ENCODE data around the gene SHB.
"Not testable (repeated sequence)": the region's sequence is repeated elsewhere in the genome, so short reads cannot be mapped to it uniquely, and the experiment has no call there.

The SHB gene

DNA sequence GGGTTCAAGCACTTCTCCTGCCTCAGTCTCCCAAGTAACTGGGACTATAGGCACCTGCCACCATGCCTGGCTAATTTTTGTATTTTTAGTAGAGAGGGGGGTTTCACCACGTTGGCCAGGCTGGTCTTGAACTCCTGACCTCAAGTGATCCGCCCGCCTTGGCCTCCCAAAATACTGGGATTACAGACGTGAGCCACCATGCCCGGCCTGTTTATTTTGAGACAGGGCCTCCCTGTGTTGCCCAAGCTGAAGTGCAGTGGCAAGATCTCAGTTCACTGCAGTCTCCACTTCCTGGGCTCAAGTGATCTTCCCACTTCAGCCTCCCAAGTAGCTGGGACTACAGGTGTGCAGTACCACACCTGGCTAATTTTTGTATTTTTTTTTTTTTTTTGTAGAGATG is 159.2 kb downstream of the SHB start:
- not testable (repeated sequence) for H3K4me3 ChIP-seq (ENCODE audit: low read depth, low read length)

DNA sequence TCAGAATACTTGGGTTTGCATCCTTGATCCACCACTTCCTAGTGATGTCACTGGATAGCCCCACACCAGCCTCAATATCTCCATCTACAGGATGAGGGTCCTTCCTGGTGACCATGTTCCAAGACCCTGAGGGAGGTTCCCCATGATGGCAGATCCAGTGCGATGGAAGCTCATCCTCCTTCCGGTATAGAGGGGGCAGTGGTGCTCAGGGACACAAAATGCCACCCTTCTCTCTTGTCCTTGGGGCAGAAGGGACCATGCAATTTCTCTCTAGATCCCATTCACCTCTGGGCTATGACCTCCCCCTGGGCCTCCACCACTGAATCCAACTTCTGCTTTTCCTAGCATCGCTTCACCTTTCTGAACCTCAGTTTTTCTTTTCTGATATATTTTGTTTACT is 159.7 kb downstream of the SHB start:
- no peak overlapping the region for H3K4me3 ChIP-seq (ENCODE audit: low read depth, low read length)

DNA sequence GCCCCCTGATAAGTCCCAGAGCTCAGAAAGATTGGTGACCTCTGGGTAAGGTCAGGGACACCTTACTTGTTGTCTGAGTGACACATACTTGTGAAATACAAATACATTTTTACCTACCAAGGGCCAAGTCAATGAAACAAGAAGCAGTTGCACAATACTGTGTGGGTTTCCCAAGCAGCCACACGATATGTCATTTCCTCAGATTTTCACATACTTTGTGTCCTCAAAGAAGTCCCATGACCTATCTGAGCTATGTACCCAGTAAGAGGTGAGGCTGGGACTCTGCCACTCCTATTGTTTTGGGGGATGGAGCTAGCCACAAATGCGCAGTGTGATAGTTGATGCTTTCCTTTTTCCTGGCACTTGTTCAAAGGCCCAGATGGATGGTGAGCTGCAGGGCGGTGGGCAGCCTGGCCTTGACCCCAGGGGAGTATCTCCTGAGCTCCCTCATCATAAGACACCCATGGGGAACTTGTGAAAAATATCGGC is 160.3 kb downstream of the SHB start:
- no peak overlapping the region for H3K4me3 ChIP-seq (ENCODE audit: low read depth, low read length)

DNA sequence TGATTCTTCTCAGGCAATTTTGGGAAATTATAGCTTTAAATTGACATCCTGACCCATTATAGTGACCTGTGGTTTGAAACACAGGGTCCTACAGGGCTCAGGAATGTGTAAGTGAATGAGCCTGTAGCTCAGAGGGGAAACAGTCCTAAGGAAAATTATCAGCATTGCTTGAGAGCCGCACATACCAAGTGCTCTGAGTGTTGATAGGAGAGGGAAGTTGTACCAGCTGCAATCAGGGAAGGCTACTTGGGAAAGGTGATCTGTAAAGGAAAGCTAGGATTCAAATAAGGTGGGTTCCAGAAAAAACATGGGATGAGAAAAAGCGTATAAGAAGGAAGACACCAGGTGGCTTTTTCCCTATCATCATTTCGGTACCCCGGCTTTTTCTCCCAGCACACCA is 160.7 kb downstream of the SHB start:
- H3K4me3 ChIP-seq (ENCODE audit: low read depth, low read length) = no peak overlapping the region

DNA sequence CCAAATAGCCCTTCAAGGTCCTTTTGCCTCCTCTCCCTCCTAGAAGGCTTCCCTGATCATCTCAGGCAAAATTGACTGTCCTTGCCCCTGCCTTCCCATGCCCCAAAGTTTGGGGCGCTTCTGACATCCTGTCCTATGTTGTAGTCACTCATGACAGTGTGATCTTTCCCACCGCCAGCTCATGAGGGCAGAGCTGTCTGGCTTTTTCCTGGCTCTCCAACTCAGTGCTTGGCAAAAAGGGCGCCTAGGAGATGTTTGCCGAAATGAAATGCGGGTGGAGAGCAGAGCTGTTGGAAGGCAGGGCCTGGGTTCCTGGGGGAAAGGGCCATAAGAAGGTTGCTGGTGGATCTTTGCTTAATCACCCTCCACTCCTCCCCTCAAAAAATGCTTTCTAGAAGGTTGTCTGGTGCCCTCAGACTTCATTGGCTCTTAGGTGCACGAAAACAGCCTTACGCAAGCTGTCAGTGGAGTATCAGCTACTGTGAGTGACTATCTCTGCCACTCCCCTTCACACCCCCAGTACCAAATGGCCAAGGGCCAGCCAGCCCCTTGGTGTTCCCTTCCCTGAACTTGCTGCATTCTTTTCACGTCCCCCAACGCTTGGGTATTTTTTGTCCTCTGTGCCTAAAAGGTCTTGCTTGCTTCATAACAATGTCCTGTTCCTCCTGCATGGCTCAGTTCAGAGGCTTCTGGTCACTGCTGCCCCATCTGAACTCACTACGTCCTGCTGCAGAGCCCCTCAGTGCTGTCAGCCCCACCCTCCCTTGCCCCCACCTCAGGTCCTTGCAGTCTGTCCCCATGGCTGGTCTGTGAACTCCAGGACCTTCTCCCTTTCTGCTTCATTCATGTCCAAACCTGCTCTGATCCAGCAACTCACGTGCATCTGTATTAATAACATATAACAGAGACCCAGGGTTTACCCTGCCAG is 162.5 kb downstream of the SHB start:
- H3K4me3 ChIP-seq (ENCODE audit: low read depth, low read length) = no peak overlapping the region

DNA sequence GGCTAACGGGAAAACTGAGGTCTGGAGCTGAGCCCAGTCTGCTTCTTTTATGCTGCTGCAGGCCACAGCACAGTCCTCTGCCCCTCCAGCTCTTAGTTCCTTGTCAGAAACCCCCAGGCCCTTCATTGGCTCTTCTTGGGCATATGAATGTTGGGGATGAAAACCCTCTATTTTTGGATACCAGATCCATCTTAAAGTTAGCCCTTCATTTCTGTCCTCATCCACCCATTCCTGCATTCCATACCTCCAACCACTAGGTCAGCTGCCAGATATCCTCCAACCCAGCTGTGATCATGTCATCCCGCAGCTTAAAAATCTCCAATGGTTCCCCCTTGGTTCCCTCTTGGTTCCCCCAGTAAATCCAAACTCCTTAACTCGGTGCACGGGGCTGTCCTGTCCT is 163.3 kb downstream of the SHB start:
- no peak overlapping the region for H3K4me3 ChIP-seq (ENCODE audit: low read depth, low read length)

DNA sequence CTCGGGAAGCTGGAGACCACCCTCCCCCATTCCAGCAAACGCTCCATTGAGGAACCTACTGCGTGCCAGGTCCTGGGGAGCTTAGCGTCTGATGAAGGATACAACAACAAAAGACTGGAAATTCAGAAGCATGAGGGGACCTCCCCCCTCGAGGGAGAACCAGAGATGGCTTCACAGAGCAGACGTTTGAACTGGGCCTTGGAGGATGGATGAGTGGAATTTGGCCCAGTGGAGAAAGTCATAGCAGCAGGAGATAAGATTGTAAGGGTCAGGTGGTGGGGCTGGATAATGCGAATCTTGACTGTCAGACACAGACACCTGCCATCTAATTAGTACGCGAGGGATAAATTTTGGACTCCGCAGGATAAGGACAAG is 163.9 kb downstream of the SHB start:
- no peak overlapping the region for H3K4me3 ChIP-seq (ENCODE audit: low read depth, low read length)

DNA sequence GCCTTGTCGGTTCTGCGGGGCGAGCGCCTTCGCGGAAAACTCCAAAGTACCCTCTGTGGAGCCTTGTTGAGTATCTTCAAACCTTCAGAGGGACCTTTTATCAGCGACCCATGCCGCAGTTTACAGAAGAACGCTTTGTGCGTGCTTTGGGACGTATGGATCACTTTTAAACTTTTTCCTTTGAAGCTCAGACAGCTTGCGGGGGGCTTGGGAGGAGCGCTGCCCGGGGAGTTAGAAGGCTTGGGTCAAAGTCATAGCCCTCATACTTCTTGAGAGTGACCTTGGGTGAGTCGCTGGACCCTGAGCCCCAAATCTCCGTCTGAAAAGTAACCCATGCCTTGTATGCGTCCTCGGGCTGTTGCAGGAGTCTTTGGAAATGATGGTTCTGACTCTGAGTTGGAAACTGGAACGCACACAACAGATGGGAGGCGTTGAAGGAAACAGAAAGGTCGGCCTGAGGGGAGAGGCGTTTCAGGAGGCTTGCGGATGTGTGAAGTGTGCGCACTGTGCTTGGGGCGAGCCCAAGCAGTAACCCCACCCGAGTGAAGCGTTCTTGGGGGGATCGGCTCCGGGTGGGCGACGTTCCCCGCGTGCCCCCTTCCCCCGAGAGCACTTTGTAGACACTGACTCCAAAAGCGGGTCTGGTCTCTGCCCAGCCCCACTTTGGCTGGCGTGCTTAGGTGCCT is 164.4 kb downstream of the SHB start:
- peak overlapping the region; percentile 54 for H3K4me3 ChIP-seq (ENCODE audit: low read depth, low read length)

DNA sequence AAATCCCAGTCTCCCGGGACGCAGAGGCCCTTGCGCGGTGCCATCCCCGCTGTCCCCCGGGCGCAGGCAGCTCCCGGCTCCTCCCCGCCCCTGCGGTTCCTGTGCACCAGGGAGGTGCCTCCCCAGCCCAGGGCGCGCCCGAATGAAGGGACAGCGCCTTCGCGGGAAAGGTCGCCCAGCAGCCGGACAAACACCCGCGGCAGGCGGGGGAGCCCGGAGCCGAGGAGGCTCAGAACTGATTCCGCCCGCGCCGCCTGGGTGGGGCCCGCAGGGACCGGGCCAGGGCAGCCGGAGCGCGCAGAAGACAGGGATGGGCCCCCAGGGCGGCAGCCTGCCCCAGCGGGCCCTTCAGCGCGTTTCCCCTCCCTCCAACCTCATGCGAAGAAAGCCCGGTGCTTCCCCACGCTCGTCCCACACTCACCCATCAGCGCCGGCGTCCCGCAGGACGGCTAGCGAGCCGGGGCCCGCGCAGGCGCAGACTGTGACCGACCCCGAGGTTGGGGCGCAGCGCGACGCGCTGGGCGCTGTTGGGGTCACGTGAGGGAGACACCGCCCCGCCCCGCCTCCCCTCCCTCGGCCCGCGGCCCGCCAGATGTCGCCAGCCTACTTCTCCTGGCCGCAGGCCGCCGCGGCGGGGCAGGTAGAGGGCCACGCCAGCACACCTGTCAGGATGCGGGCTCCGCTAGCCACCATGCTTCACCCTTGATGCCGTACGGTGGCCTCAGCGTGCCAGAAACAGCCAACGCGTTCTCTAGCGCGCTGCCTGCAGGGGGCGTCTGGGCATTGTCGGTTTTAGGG is 165.2 kb downstream of the SHB start, which contains the start of gene SLC25A51:
TSS of gene SLC25A51 (minus strand) at position 481 of the 798 bp plus-strand sequence. CDS start 15,577 bp downstream, outside the sequence.
- peak within 1 kb of the TSS; percentile 54 for H3K4me3 ChIP-seq (ENCODE audit: low read depth, low read length)

DNA sequence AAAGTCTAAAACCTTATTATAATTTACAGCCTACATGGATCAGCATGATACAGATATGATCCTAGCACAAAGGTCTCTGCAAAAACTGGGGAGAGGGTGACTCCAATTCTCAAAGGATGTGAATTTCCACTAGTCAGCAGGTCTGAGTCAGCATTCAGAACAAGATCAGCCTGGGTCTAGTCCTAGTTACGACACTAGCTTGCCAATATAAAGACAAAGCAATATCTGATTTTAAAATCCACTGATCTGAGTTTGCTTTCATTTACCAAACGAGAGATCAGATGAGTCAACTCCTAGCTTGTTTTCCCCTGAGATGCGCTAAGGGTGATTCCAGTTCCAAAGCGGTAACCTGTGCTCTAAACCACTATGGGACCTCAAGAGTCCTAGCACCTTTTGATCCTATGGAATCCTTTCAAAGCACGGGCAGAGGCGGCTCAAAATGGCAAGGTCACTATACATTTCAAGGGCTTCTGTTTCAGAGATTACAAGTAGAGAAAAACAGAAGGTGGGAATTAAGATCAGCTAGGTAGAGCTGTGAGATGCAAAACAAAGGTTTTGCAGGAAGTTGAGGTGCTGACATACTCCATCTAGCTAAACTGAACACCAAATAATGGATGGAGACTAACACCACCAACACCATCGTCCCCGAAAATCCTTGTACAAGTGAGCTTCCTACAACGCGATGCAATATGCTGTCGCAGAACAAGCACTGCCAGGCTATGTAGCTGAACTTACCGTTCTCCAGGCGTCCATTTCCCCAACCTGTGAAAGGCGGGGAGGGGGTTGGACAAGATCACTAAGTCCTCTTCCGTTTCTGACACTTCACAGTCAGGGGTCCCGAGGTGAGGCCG is 166.0 kb downstream of the SHB start:
- H3K4me3 ChIP-seq (ENCODE audit: low read depth, low read length) = peak overlapping the region; percentile 54

DNA sequence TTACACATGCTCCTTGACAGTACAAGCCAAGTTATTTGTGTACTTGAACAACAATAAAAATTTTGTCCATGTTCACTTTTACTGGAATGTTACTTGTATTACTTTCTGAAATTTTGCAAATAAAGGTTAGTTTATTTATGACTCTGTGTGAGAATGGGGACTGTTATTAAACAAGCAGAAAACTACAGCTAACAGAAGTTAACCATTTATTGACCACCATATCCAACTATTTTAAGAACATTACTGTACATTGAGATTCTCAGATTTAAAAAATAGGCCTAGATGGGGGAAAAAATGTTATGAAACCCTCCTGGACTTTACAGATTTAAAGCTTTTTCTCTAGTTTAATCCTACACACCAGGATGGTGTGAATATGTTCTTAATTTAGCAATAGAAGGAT is 166.9 kb downstream of the SHB start:
- no peak overlapping the region for H3K4me3 ChIP-seq (ENCODE audit: low read depth, low read length)

DNA sequence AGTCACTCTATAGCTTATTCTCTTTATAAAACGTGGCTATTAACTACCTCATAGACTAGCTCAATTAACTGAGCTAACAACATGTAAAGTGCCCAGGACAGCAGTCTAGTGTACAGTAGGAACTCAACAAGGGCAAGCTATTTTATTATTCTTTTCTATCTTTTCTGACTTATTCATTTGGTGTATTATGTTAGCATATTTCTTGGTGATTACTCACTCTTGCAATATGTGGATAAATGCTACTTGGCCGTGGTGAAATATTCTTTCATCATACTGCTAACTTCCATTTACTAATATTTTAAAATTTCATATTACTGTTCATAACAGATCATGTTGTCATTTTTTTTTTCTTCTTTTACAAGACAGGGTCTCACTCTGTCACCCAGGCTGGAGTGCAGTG is 170.0 kb downstream of the SHB start:
- H3K4me3 ChIP-seq (ENCODE audit: low read depth, low read length) = no peak overlapping the region

DNA sequence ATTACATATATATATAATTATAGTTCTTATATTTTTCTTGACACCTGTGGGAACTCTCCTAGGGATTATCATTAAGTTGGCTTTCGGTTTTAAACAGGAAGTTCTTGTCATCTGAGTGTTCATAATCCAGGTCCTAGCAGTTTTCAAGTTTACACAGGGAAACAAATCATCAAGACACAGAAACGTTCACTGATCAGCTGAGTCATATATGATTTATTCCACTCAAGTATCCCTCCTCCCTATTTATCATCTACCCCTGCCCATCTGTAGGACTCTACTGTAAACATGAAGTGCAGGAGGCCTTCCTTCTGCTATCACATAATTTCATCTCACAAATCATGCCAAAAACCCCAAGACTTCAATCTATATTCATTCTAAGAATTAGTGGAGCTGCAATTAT is 171.4 kb downstream of the SHB start:
- no peak overlapping the region for H3K4me3 ChIP-seq (ENCODE audit: low read depth, low read length)

DNA sequence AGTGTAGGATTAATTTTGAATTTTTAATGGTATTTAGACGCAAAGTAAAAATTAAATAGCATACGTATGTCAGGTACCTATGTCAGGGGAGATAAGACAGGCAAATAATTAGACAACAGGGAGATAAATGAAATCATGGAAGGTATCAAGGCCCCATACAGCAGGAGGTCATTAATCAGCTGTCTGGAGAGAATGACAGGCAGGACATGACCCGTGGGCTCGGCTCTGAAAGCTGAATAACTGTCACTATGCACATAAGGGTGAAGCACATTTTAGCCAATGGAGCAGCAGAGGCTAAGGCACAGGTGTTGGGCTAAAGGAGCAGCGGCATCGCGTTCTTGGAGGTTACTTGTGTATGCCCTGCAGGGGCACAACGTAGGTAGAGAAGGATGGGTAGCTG is 177.0 kb downstream of the SHB start:
- H3K4me3 ChIP-seq (ENCODE audit: low read depth, low read length) = no peak overlapping the region

DNA sequence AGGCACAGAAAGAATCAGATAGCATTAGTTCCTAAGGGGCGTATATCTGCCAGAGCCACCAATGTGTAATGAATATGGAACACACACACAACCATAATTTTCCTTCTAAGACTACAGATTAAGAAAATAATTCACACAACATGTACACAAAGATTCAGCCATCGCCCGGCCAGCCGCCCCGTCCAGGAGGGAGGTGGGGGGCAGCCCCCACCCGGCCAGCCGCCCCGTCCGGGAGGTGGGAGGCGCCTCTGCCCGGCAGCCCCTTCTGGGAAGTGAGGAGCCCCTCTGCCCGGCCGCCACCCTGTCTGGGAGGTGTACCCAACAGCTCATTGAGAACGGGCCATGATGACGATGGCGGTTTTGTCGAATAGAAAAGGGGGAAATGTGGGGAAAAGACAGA is 178.0 kb downstream of the SHB start:
- H3K4me3 ChIP-seq (ENCODE audit: low read depth, low read length) = not testable (repeated sequence)

DNA sequence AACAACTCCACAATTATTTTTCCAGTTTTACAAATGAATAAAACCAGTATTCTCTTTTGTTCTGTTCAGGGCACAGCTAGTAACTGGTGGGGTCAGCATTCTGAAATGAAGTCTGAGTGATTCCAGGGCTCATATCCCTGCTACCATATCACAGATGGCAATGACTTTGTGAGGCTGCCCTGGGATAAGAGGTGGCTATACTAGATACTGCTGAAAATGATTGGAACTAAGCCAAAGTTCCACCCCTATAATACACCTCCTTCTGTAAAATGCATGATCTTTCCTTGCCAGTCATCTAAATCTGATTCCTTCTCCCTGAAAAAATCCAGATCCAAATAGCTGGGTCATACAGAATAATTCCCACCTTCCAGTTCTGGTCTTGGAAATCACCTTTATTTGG is 179.5 kb downstream of the SHB start:
- no peak overlapping the region for H3K4me3 ChIP-seq (ENCODE audit: low read depth, low read length)

DNA sequence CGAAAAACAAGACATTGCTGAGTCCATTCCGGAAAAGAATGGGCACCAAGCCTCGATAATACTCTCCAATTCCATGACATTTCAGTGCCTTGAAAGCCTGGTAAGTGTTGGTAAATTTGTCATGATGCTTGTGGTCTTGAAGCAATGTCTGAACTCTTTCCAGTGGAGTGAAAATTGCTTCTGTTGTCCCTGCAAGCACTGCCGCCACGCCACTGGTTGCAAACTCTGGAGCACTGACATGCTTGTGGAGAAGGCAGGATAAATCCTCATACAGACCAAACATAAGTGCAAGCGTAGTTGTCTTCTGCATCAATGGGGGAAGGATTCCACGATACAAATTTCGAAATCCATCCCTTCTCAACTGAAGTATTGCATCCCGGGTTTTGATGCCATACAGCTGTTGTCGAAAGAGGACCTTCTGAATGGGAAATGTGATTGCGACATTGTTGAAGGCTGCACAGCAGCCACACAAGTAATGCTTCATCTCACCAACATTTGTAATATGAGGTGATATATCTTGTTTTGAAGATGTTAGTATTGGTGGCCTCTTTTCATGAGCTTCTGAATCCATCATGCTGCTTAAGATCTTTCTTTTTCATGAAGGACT is 180.9 kb downstream of the SHB start:
- H3K4me3 ChIP-seq (ENCODE audit: low read depth, low read length) = not testable (repeated sequence)

DNA sequence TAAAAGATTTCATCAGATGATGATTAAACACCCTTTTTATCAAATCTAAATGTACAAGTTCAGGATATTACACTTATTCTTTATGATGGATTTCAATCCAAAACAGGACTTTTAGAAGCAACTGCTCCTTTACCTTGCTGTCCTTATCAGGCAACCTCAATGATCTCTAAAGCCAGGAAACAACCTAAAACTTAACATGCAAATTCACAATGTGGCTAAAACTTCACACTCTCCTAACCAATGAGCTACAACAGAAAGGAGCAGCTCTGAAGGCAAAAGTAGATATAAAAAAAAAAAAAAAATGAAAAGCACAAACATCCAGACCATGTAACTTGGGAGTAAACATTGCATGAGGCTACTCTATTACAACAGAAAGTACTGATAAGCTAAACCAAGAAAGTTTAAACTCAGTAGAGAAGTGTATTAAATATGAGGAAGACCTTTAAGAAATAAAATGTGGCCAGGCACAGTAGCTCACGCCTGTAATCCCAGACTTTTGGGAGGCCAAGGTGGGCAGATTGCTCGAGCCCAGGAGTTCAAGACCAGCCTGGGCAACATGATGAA is 188.0 kb downstream of the SHB start:
- H3K4me3 ChIP-seq (ENCODE audit: low read depth, low read length) = no peak overlapping the region

DNA sequence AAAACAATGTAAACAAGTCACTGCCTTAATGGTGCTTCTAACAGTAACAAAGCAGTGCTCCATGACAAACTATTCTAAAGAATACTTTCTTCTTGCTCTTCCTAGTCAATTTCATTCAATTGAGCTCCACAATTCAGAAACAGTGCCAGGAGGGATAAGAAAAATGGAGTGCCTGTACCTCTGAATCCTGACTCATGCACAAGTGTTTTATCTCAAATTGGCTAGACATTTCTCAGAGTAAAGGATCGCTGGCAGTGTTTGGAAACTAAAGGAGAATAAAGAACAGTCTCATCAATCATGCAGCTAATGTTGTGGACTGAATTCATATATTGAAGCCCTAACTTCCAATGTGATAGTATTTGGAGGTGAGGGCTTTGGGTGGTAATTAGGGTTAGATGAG is 192.7 kb downstream of the SHB start:
- no peak overlapping the region for H3K4me3 ChIP-seq (ENCODE audit: low read depth, low read length)

DNA sequence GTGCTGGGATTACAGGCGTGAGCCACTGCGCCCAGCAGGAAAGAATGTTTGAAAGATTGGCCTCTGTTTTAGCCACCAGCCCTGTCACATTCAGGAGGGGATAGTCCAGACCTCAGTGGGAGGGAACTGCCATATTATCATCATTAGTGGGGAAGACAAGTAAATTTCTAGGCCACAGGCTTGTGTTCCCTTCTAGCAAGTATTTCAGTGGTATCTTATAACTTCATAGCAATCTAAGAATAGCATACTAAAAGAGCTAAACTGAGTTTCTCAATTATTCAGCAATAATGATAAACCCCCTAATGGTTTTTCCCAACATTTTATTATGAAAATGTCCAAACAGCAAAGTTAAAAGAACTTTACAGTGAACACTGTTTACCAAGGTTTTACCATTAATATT is 195.1 kb downstream of the SHB start:
- no peak overlapping the region for H3K4me3 ChIP-seq (ENCODE audit: low read depth, low read length)

Measured in iPS-11a (cell line).